ENCODE measurements around the gene EVI5L. TPM values are rescaled to one million over a fixed set of nuclear protein-coding genes. Genes with fewer than 3 reads are reported as not detected.

EVI5L gene
- total RNA-seq, 1 experiment from 2014 or later = 29.5 TPM

DNA sequence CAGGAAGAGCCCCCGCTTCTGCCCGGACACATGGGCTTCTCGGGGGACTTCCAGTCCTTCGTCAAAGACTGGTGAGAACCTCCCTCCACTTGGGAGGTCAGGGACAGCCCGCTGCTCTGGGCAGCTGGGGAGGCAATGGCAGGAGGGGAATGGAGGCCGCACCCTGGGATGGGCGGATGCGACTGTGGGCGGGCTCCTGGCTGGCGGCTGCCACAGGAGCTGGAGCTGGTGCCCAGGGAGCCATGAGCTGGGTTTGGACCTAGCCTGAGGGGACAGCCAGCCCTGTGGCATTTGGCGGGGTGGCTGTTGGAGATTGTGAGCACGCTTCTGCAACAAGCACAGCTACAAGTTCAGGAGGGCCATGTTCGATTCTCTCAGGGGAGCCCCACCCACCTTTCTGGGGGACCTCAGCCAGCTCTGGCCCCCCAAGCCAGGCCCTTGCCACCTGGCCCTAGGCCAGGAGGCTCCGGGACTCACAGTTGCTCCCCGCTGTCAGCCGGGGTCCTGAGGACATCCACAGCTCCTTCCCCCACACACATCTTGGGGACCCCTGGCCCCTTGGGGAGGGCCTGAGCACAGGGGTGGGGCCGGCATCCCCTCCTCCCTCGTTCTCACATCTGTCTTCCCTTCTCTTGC is 81.6 kb downstream of the EVI5L start:
- Histone ChIP-seq H3K9me2 (replicated peaks; ENCODE audit: low read length) (no peaks in the 10 kb centered on the region), H3K27ac (ENCODE audit: low read length) (no peak overlapping the region), H3K4me1 (ENCODE audit: insufficient read depth, low read length) (peaks cover 7% of the 10 kb centered on the region), H3K27me3 (ENCODE audit: low read length) (no peaks in the 10 kb centered on the region), H4K20me1 (ENCODE audit: low read length) (0 out of 2 replicates have a peak, but pooled peaks cover 3% of the 10 kb centered on the region), H3K4me2 (ENCODE audit: low read length) (no peak overlapping the region), H3K36me3 (ENCODE audit: low read depth, low read length) (peaks cover 20% of the 10 kb centered on the region), H3K9me3 (ENCODE audit: low read length) (no peaks in the 10 kb centered on the region), H3K4me3 (ENCODE audit: low read length) (no peak overlapping the region), H3K9ac (ENCODE audit: low read length) (no peak overlapping the region), H3F3A (ENCODE audit: low read length, unreplicated experiment) (no peaks in the 10 kb centered on the region), H3K79me2 (ENCODE audit: low read length) (peaks cover 20% of the 10 kb centered on the region), H2AFZ (ENCODE audit: low read length) (no peak overlapping the region)
- no TSS peak for BruUV-seq (replicated peaks)
- ChIA-PET CTCF (no interaction called here), POLR2A (ENCODE audit: unreplicated experiment) (interaction anchor here (0.6 kb wide), 1 partner anchor 8 kb away, joined by 3 read pairs; no protein-coding TSS in a partner anchor)
- TF ChIP-seq, protein P1, sequence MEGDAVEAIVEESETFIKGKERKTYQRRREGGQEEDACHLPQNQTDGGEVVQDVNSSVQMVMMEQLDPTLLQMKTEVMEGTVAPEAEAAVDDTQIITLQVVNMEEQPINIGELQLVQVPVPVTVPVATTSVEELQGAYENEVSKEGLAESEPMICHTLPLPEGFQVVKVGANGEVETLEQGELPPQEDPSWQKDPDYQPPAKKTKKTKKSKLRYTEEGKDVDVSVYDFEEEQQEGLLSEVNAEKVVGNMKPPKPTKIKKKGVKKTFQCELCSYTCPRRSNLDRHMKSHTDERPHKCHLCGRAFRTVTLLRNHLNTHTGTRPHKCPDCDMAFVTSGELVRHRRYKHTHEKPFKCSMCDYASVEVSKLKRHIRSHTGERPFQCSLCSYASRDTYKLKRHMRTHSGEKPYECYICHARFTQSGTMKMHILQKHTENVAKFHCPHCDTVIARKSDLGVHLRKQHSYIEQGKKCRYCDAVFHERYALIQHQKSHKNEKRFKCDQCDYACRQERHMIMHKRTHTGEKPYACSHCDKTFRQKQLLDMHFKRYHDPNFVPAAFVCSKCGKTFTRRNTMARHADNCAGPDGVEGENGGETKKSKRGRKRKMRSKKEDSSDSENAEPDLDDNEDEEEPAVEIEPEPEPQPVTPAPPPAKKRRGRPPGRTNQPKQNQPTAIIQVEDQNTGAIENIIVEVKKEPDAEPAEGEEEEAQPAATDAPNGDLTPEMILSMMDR (conservative IDR thresholded peaks at IDR 0.05; ENCODE audit: low read depth, low read length) = no peak
- no peak for TF ChIP-seq EZH2 (IDR thresholded peaks at IDR 0.05; ENCODE audit: low read length, unreplicated experiment)
- intact Hi-C loops (cut with micrococcal nuclease) = no loop called here
- DNase-seq (no peak), ATAC-seq (no peak)

- Histone ChIP-seq H3K79me2 (ENCODE audit: low read length) (peaks cover 14% of the 10 kb centered on the region), H4K20me1 (ENCODE audit: low read length) (0 out of 2 replicates have a peak, but pooled peaks cover 3% of the 10 kb centered on the region), H3K27ac (ENCODE audit: low read length) (no peak overlapping the region), H3K27me3 (ENCODE audit: low read length) (no peaks in the 10 kb centered on the region), H3K9me2 (replicated peaks; ENCODE audit: low read length) (no peaks in the 10 kb centered on the region), H3K9me3 (ENCODE audit: low read length) (no peaks in the 10 kb centered on the region), H2AFZ (ENCODE audit: low read length) (no peak overlapping the region), H3K36me3 (ENCODE audit: low read depth, low read length) (peaks cover 20% of the 10 kb centered on the region), H3K4me1 (ENCODE audit: insufficient read depth, low read length) (peaks cover 13% of the 10 kb centered on the region), H3F3A (ENCODE audit: low read length, unreplicated experiment) (no peaks in the 10 kb centered on the region), H3K9ac (ENCODE audit: low read length) (no peak overlapping the region), H3K4me2 (ENCODE audit: low read length) (no peak overlapping the region), H3K4me3 (ENCODE audit: low read length) (no peak overlapping the region)
- CTCF ChIA-PET = no interaction called here
- no TSS peak for BruUV-seq (replicated peaks)
- no peak for DNase-seq
- TF ChIP-seq EZH2 (IDR thresholded peaks at IDR 0.05; ENCODE audit: low read length, unreplicated experiment) = no peak
- TF ChIP-seq EZH2phosphoT487 (IDR thresholded peaks at IDR 0.05; ENCODE audit: borderline replicate concordance, low read length) = no peak
- TF ChIP-seq, protein P1 (conservative IDR thresholded peaks at IDR 0.05; ENCODE audit: low read depth, low read length) = no peak
- intact Hi-C loops (cut with micrococcal nuclease) = no loop called here
- POLR2A ChIA-PET (ENCODE audit: unreplicated experiment) = interaction anchor here (0.6 kb wide), 1 partner anchor 9 kb away, joined by 3 read pairs; no protein-coding TSS in a partner anchor
- ATAC-seq = no peak
Measured at GRCh38 chr19:7912144-7912696, 82.2 kb downstream of the EVI5L start.
